Lower lobe of right lung (tissue), 2 donors: ENCODE data around the gene ONECUT1. TPM values are rescaled to one million over a fixed set of nuclear protein-coding genes. Genes with fewer than 3 reads are reported as not detected.

Source experiments
- ATAC-seq, 2 donors: fragments of 200-7000 bp; cut with Tn5 transposase; one replicate each; pipeline ENCODE4 v1.9.1; 2020 to 2022; ENCODE audit warnings: mild to moderate bottlenecking in 2 of 2, moderate library complexity in 2 of 2
- DNase-seq: peaks from one replicate; pipeline ENCODE4 v3.0.0-alpha.2; 2020
- H3K27ac ChIP-seq: fragments of 200-600 bp; one replicate; pipeline ENCODE4 v1.8.0; 2022
- H3K27me3 ChIP-seq: fragments of 200-600 bp; one replicate; pipeline ENCODE4 v1.8.0; 2022; ENCODE audit warnings: low read depth
- H3K36me3 ChIP-seq: fragments of 200-600 bp; one replicate; pipeline ENCODE4 v1.8.0; 2022; ENCODE audit warnings: mild to moderate bottlenecking
- H3K4me1 ChIP-seq: fragments of 200-600 bp; one replicate; pipeline ENCODE4 v1.8.0; 2022
- H3K4me3 ChIP-seq: fragments of 200-600 bp; one replicate; pipeline ENCODE4 v1.8.0; 2022; ENCODE audit warnings: mild to moderate bottlenecking
- H3K9me3 ChIP-seq: fragments of 200-600 bp; one replicate; pipeline ENCODE4 v1.8.0; 2022
- CTCF ChIP-seq: fragments of 200-600 bp; IDR thresholded peaks from one replicate; pipeline ENCODE4 v1.8.0; 2022; ENCODE audit warnings: antibody characterized with exemption, mild to moderate bottlenecking
- intact Hi-C: fragments of 100-400 bp; cut with DNase I; formaldehyde crosslinking; loops from one replicate; pipeline ENCODE4 v1.11.0; 2022
- total RNA-seq: library from RNA; stranded (reverse); fragmentation: NEBNext Ultra II Directional; extraction: Animal tissue kit (Norgen Biotek cat#: 25700); gene quantifications from one replicate; pipeline ENCODE4 v1.2.1, GENCODE V29; 2021
- donor health status: DM: no; HTN: yes; CAD: no; lungs with severe emphysema.

ONECUT1 gene
- total RNA-seq, 1 donor from 2014 or later = not detected

GRCh38 chr15:52785672-52786406 is 4.3 kb downstream of the ONECUT1 start:
- intact Hi-C loops = no loop called here
- peaks cover 32% of the 10 kb centered on the region for H3K4me1 ChIP-seq
- H3K27me3 ChIP-seq = peaks cover 94% of the 10 kb centered on the region

GRCh38 chr15:52784799-52785671 is 5.1 kb downstream of the ONECUT1 start:
- no peak overlapping the region for H3K27ac ChIP-seq
- ATAC-seq (no peak), DNase-seq (peak; percentile 32)
- intact Hi-C loops = loop anchor here (5.0 kb wide), 1 partner anchor 412 kb away; no protein-coding TSS in a partner anchor
- H3K4me3 ChIP-seq = no peak overlapping the region
- TF ChIP-seq CTCF = no peak
- peaks cover 95% of the 10 kb centered on the region for H3K27me3 ChIP-seq
- H3K9me3 ChIP-seq = no peaks in the 10 kb centered on the region
- H3K36me3 ChIP-seq = no peaks in the 10 kb centered on the region
- H3K4me1 ChIP-seq = peaks cover 35% of the 10 kb centered on the region

More at GRCh38 chr15:52785672-52786406, 4.3 kb downstream of the ONECUT1 start:
- H3K9me3 ChIP-seq = no peaks in the 10 kb centered on the region
- no peak overlapping the region for H3K4me3 ChIP-seq
- no peaks in the 10 kb centered on the region for H3K36me3 ChIP-seq
- ATAC-seq (no peak), DNase-seq (no peak)
- no peak overlapping the region for H3K27ac ChIP-seq
- TF ChIP-seq CTCF = no peak

- H3K27ac ChIP-seq = no peak overlapping the region
- peak; percentile 48 for TF ChIP-seq CTCF
- no peaks in the 10 kb centered on the region for H3K9me3 ChIP-seq
- H3K4me1 ChIP-seq = peaks cover 31% of the 10 kb centered on the region
- no peak overlapping the region for H3K4me3 ChIP-seq
- peak; percentile 34 to 37 for ATAC-seq
- DNase-seq = no peak
- no peaks in the 10 kb centered on the region for H3K36me3 ChIP-seq
- intact Hi-C loops = loop anchor here (5.0 kb wide), 1 partner anchor 413 kb away; no protein-coding TSS in a partner anchor
- peaks cover 98% of the 10 kb centered on the region for H3K27me3 ChIP-seq
Observed at GRCh38 chr15:52783929-52784798, 6.0 kb downstream of the ONECUT1 start.

GRCh38 chr15:52783191-52783829 is 6.8 kb downstream of the ONECUT1 start:
- H3K27me3 ChIP-seq = peaks cover 96% of the 10 kb centered on the region
- ATAC-seq = peak; percentile 45 to 51
- H3K36me3 ChIP-seq = no peaks in the 10 kb centered on the region
- H3K27ac ChIP-seq = no peak overlapping the region
- intact Hi-C loops = loop anchor here (5.0 kb wide), 1 partner anchor 414 kb away; no protein-coding TSS in a partner anchor
- no peak overlapping the region for H3K4me3 ChIP-seq
- H3K4me1 ChIP-seq = peaks cover 27% of the 10 kb centered on the region
- no peak for DNase-seq
- no peaks in the 10 kb centered on the region for H3K9me3 ChIP-seq
- TF ChIP-seq CTCF = no peak
